OCI-LY7 (cell line): ENCODE results near the gene SPATA3. TPM values are rescaled to one million over a fixed set of nuclear protein-coding genes. Genes with fewer than 3 reads are reported as not detected.

Experiments used
- BruUV-seq: library from RNA; stranded (reverse); fragments of 400-500 nt; replicated peaks from 2 replicates; lab custom pipeline; 2021; lab: Mats Ljungman, UMichigan
- CTCF ChIA-PET: fragments of 300-600 bp; sonication (Branson Sonifier 250); formaldehyde crosslinking; loops from one replicate; lab custom pipeline; 2022; ENCODE audit warnings: antibody characterized with exemption; ENCODE audit not compliant: unreplicated experiment; lab: Charles Lee
- POLR2A ChIA-PET: fragments of 300-600 bp; sonication (Branson Sonifier 250); formaldehyde crosslinking; loops from one replicate; lab custom pipeline; 2022; ENCODE audit warnings: antibody characterized with exemption; lab: Charles Lee
- DNase-seq: peaks from one replicate; pipeline ENCODE4 v3.0.0-alpha.2; 2015; ENCODE audit warnings: low spot score
- H2AFZ ChIP-seq: fragments of 200-600 bp; sonication (generic), shearing (Covaris generic); 2 replicates; pipeline ENCODE4 v1.6.1; 2014; ENCODE audit warnings: mild to moderate bottlenecking, antibody characterized with exemption, low read length, moderate library complexity
- H3K27ac ChIP-seq: fragments of 200-600 bp; sonication (generic); 2 replicates; pipeline ENCODE4 v1.5.1; 2014; ENCODE audit warnings: mixed run types, low read depth, mild to moderate bottlenecking, moderate library complexity, low read length, inconsistent platforms; ENCODE audit not compliant: poor library complexity, severe bottlenecking
- H3K36me3 ChIP-seq: fragments of 200-600 bp; sonication (generic); 2 replicates; pipeline ENCODE4 v1.6.1; 2014; ENCODE audit warnings: mild to moderate bottlenecking, antibody characterized with exemption, low read length, moderate library complexity, mixed read lengths; ENCODE audit not compliant: insufficient read depth
- H3K4me1 ChIP-seq: fragments of 200-600 bp; sonication (generic); 2 replicates; pipeline ENCODE4 v1.5.1; 2014; ENCODE audit warnings: mild to moderate bottlenecking, low read length; ENCODE audit not compliant: insufficient read depth, poor library complexity, severe bottlenecking
- H3K4me2 ChIP-seq: fragments of 200-600 bp; sonication (generic); 2 replicates; pipeline ENCODE4 v1.6.1; 2014; ENCODE audit warnings: mild to moderate bottlenecking, low read length
- H3K4me3 ChIP-seq: fragments of 200-600 bp; sonication (generic); 2 replicates; pipeline ENCODE4 v1.5.1; 2014; ENCODE audit warnings: mild to moderate bottlenecking, low read depth, low read length; ENCODE audit not compliant: poor library complexity, severe bottlenecking
- H3K79me2 ChIP-seq: fragments of 200-600 bp; sonication (generic); 2 replicates; pipeline ENCODE4 v1.6.1; 2016; ENCODE audit warnings: low read depth, mild to moderate bottlenecking, low read length, moderate library complexity, mixed read lengths; ENCODE audit not compliant: insufficient read depth
- H3K9me2 ChIP-seq: fragments of 200-600 bp; sonication (generic); 2 replicates; pipeline ENCODE4 v1.6.1; 2016; ENCODE audit warnings: mild to moderate bottlenecking, low read length, mixed read lengths; ENCODE audit not compliant: insufficient read depth
- H3K9me3 ChIP-seq: fragments of 200-600 bp; sonication (generic); 2 replicates; pipeline ENCODE4 v1.6.1; 2014; ENCODE audit warnings: mild to moderate bottlenecking, mixed run types, low read length, mixed read lengths
- H4K20me1 ChIP-seq: fragments of 200-600 bp; sonication (generic); 2 replicates; pipeline ENCODE4 v1.6.1; 2014; ENCODE audit warnings: mild to moderate bottlenecking, antibody characterized with exemption, low read length, moderate library complexity, mixed read lengths; ENCODE audit not compliant: insufficient read depth
- EZH2phosphoT487 ChIP-seq: fragments of 200-600 bp; sonication (generic); IDR thresholded peaks from 2 replicates; pipeline ENCODE4 v1.6.1; 2018; ENCODE audit warnings: low read depth, borderline replicate concordance, mild to moderate bottlenecking, mixed run types, antibody characterized with exemption, low read length, moderate library complexity, mixed read lengths
- intact Hi-C: fragments of 100-400 bp; cut with micrococcal nuclease; formaldehyde crosslinking; loops from one replicate; pipeline ENCODE4 v1.10.0; 2022; ENCODE audit not compliant: unreplicated experiment
- total RNA-seq, 2 experiments: library from RNA; depleted of rRNA in 1 of 2; stranded (reverse); fragments of >200 nt in 1 of 2; shearing (Covaris generic) in 1 of 2; gene quantifications; 2 replicates each; pipeline ENCODE4 v1.2.3, GENCODE V29; 2014 to 2022
- TF ChIP-seq, protein P1 (sequence below): fragments of 200-600 bp; sonication (generic); conservative IDR thresholded peaks from 2 replicates; pipeline ENCODE4 v1.5.1; 2014; ENCODE audit warnings: mild to moderate bottlenecking, antibody characterized with exemption, low read length, moderate library complexity, mixed read lengths

The SPATA3 gene
- total RNA-seq, 2 experiments from 2014 or later = not detected

DNA sequence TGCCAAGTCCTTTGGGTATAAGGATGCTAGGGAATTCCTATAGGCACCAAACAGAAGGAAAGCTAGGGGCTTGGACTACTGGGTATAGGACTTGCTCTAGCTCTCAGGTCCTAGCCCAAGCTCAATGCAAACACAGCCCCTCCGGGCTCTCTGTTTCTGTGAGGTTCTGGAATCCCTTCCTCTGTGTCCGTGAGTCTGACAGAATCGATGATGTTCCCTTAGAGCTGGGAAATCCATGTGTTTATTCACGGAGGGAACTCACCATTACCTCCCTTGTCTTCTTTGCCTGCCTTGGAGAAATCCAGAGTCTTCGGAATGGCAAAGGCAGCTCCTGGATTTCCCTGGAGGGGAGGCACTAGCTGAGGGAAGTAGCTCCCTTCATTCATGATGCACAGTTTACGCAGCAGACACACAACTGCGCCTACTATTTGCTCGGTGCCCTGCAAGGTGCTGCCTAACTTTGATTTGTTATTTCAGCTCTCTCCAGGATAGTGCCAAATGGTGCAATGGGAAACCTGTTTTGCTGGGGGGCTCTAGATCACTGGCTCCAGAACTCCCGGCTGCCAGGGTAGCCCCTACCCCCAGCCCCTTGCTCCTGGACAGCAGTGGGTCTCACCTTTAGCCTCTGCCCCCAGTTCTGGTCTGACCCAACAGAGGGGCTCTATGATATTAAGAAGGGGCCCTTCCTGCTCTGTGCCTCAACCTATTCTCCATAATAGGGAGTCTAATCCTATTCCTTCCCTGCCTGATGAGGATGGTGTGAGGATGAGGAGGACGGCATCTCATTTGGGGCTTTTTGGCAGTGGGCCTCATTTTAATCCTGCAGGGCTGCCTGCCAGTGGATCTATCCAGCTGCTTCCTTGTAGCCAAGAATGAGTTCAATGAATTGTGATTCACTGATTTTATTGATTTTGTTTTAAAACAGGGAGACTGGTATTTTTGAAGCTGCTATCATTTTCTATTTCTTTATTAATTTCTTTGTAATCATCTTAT is 52.3 kb downstream of the SPATA3 start:
- H3K9me3 ChIP-seq = no peaks in the 10 kb centered on the region
- DNase-seq = no peak
- no peaks in the 10 kb centered on the region for H4K20me1 ChIP-seq
- no peak for TF ChIP-seq EZH2phosphoT487
- TF ChIP-seq, protein P1, sequence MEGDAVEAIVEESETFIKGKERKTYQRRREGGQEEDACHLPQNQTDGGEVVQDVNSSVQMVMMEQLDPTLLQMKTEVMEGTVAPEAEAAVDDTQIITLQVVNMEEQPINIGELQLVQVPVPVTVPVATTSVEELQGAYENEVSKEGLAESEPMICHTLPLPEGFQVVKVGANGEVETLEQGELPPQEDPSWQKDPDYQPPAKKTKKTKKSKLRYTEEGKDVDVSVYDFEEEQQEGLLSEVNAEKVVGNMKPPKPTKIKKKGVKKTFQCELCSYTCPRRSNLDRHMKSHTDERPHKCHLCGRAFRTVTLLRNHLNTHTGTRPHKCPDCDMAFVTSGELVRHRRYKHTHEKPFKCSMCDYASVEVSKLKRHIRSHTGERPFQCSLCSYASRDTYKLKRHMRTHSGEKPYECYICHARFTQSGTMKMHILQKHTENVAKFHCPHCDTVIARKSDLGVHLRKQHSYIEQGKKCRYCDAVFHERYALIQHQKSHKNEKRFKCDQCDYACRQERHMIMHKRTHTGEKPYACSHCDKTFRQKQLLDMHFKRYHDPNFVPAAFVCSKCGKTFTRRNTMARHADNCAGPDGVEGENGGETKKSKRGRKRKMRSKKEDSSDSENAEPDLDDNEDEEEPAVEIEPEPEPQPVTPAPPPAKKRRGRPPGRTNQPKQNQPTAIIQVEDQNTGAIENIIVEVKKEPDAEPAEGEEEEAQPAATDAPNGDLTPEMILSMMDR = no peak
- POLR2A ChIA-PET = interaction anchor here (0.5 to 1.9 kb wide), 3 partner anchors 10 to 80 kb away, joined by 3 to 4 read pairs (median 3); no protein-coding TSS in a partner anchor
- no TSS peak for BruUV-seq
- H3K4me1 ChIP-seq = peaks cover 5% of the 10 kb centered on the region
- H3K4me3 ChIP-seq = no peak overlapping the region
- intact Hi-C loops = no loop called here
- no peaks in the 10 kb centered on the region for H3K36me3 ChIP-seq
- no peaks in the 10 kb centered on the region for H3K79me2 ChIP-seq
- no peaks in the 10 kb centered on the region for H3K9me2 ChIP-seq
- H2AFZ ChIP-seq = no peak overlapping the region
- no peak overlapping the region for H3K27ac ChIP-seq
- CTCF ChIA-PET = no interaction called here
- no peak overlapping the region for H3K4me2 ChIP-seq

DNA sequence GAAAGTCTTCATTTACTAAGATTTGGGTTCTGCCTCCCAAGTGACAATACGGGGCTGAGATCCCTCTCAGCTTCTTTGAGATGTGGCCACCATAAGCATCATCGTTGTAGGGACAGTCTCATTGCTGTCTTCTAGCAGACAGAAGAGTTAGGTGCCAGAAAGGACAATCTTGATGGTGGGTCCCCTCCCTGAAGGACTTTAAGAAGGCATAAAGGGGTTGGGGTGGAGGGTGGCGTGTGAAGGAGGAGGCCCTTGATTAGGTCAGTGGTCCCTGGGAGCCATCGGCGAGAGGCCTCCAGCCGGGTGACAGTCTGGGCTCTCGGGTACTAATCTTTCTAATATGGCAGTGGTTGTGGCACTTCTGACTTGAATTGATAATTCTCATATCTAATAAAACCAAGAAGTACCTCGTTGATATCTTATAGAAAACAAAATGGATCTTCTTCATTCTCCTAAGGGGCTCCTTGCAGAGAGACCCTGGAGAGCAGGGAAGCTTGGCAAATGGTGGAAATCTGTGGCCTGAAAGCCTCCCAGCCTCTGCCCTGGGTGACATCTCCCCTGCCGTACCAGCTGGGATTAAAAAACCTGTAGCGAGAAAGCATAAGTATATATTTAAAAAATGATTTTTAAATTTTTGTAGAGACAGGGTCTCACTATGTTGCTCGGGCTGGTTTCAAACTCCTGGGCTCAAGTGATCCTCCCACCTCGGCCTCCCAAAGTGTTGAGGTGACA is 53.5 kb downstream of the SPATA3 start:
- Histone ChIP-seq H3K9me2 (no peaks in the 10 kb centered on the region), H3K4me2 (no peak overlapping the region), H3K4me1 (peaks cover 5% of the 10 kb centered on the region), H3K79me2 (no peaks in the 10 kb centered on the region), H3K27ac (no peak overlapping the region), H3K4me3 (no peak overlapping the region), H3K9me3 (no peaks in the 10 kb centered on the region), H4K20me1 (no peaks in the 10 kb centered on the region), H3K36me3 (no peaks in the 10 kb centered on the region), H2AFZ (no peak overlapping the region)
- DNase-seq = no peak
- no TSS peak for BruUV-seq
- intact Hi-C loops = no loop called here
- ChIA-PET POLR2A (no interaction called here), CTCF (no interaction called here)
- TF ChIP-seq, protein P1 = no peak
- no peak for TF ChIP-seq EZH2phosphoT487
